ENCODE measurements around the gene SPRR2D. TPM values are rescaled to one million over a fixed set of nuclear protein-coding genes. Genes with fewer than 3 reads are reported as not detected.

SPRR2D gene
- total and polyA plus RNA-seq, 2 experiments from 2014 or later = not detected

GRCh38 chr1:153028766-153029165 is 12.2 kb downstream of the SPRR2D start:
- Mint-ChIP-seq H3K27me3 (ENCODE audit: insufficient read depth, low read depth, poor library complexity) (peaks cover 1% of the 10 kb centered on the region), H3K9me3 (peaks cover 3% of the 10 kb centered on the region; the same call in 1 of the 3 replicates)
- peaks cover 5% of the 10 kb centered on the region; the same call in 1 of the 2 replicates for H3K9me2 ChIP-seq (ENCODE audit: insufficient read depth)

More at GRCh38 chr1:153028766-153029165, 12.2 kb downstream of the SPRR2D start:
- Histone ChIP-seq H3K4me2 (no peak overlapping the region), H4K20me1 (replicated peaks; ENCODE audit: insufficient read depth) (no peaks in the 10 kb centered on the region), H3K27ac (ENCODE audit: low read depth) (no peak overlapping the region), H3K27me3 (ENCODE audit: insufficient read depth) (no peaks in the 10 kb centered on the region), H3K36me3 (ENCODE audit: insufficient read depth) (no peaks in the 10 kb centered on the region), H3K4me3 (no peak overlapping the region), H3K4me1 (ENCODE audit: insufficient read depth) (peaks cover 4% of the 10 kb centered on the region; the same call in 1 of the 2 replicates), H3F3A (replicated peaks; ENCODE audit: low read depth) (no peaks in the 10 kb centered on the region), H2AFZ (no peak overlapping the region), H3K79me2 (replicated peaks; ENCODE audit: insufficient read depth) (no peaks in the 10 kb centered on the region)
- ATAC-seq (no peak), DNase-seq (ENCODE audit: low spot score) (no peak)
- no peaks in the 10 kb centered on the region for H3K36me3 Mint-ChIP-seq (ENCODE audit: low read depth)
- TF ChIP-seq EZH2phosphoT487 (IDR thresholded peaks at IDR 0.05; ENCODE audit: unreplicated experiment) (no peak), CTCF (conservative IDR thresholded peaks at IDR 0.05; ENCODE audit: low read depth in 2 of 2) (no peak), CREB1 (CRISPR knock-in tag; IDR thresholded peaks at IDR 0.05; ENCODE audit: low read depth) (no peak), ZNF114 (CRISPR knock-in tag; IDR thresholded peaks at IDR 0.05) (no peak), JUNB (IDR thresholded peaks at IDR 0.05; ENCODE audit: unreplicated experiment) (no peak), REST (IDR thresholded peaks at IDR 0.05; ENCODE audit: unreplicated experiment) (no peak), POLR2AphosphoS5 (IDR thresholded peaks at IDR 0.05; ENCODE audit: low read depth) (no peak), EZH2 (IDR thresholded peaks at IDR 0.05; ENCODE audit: low read depth, unreplicated experiment) (no peak), ETS1 (IDR thresholded peaks at IDR 0.05) (no peak), ZNF331 (CRISPR knock-in tag; IDR thresholded peaks at IDR 0.05; ENCODE audit: low read depth) (no peak)
- peaks cover 11% of the 10 kb centered on the region; the same call in 2 of the 3 replicates for H3K4me1 Mint-ChIP-seq
- no peak overlapping the region for H3K4me3 Mint-ChIP-seq
- H3K27ac Mint-ChIP-seq = no peak overlapping the region
